Keratinocyte (primary cell): ENCODE measurements around the gene ZNF576. TPM values are rescaled to one million over a fixed set of nuclear protein-coding genes. Genes with fewer than 3 reads are reported as not detected.

ENCODE experiments used
- DNase-seq: peaks from one replicate; pipeline ENCODE4 v3.0.0-alpha.2; 2011; ENCODE audit warnings: low read depth, missing footprints, low spot score
- FAIRE-seq: peaks from 2 replicates; lab custom pipeline; 2011; peaks lifted over from hg19 to GRCh38; lab: Jason Lieb, UNC
- H2AFZ ChIP-seq: 2 replicates; pipeline ENCODE4 v1.6.0; 2012; ENCODE audit warnings: low read length, control low read depth, inconsistent platforms; ENCODE audit not compliant: control insufficient read depth
- H3K27ac ChIP-seq: 2 replicates; pipeline ENCODE4 v1.5.1; 2011; ENCODE audit warnings: low read length; ENCODE audit not compliant: control insufficient read depth, insufficient read depth
- H3K27me3 ChIP-seq: 3 replicates; pipeline ENCODE4 v1.6.0; 2011; ENCODE audit warnings: low read length; ENCODE audit not compliant: control insufficient read depth, insufficient read depth; ENCODE audit errors: extremely low read depth
- H3K36me3 ChIP-seq, 2 experiments: 2 replicates in 1 of 2; 3 replicates in 1 of 2; pipeline ENCODE4 v1.5.1; 2011; ENCODE audit warnings: low read length in 2 of 2, mild to moderate bottlenecking in 1 of 2; ENCODE audit not compliant: control insufficient read depth in 2 of 2, insufficient read depth in 2 of 2; ENCODE audit errors: extremely low read depth in 1 of 2
- H3K4me1 ChIP-seq: 3 replicates; pipeline ENCODE4 v1.5.1; 2011; ENCODE audit warnings: low read length; ENCODE audit not compliant: control insufficient read depth, insufficient read depth; ENCODE audit errors: extremely low read depth
- H3K4me2 ChIP-seq: 3 replicates; pipeline ENCODE4 v1.6.0; 2011; ENCODE audit warnings: low read depth, low read length; ENCODE audit not compliant: control insufficient read depth, insufficient read depth; ENCODE audit errors: extremely low read depth
- H3K4me3 ChIP-seq, 3 experiments: fragments of 200-600 bp in 1 of 3; sonication (generic) in 1 of 3; 2 replicates in 2 of 3; 3 replicates in 1 of 3; pipeline ENCODE4 v1.5.1; 2011 to 2016; ENCODE audit warnings: low read length in 3 of 3, mild to moderate bottlenecking in 3 of 3, control low read depth in 2 of 3, inconsistent platforms in 1 of 3, low read depth in 1 of 3, mixed read lengths in 1 of 3, mixed run types in 1 of 3, moderate library complexity in 1 of 3; ENCODE audit not compliant: control insufficient read depth in 2 of 3, insufficient read depth in 2 of 3; ENCODE audit errors: extremely low read depth in 1 of 3
- H3K79me2 ChIP-seq: 2 replicates; pipeline ENCODE4 v1.6.0; 2012; ENCODE audit warnings: low read length; ENCODE audit not compliant: control insufficient read depth, insufficient read depth
- H3K9ac ChIP-seq: 3 replicates; pipeline ENCODE4 v1.6.0; 2011; ENCODE audit warnings: low read length; ENCODE audit not compliant: control insufficient read depth, insufficient read depth; ENCODE audit errors: extremely low read depth
- H3K9me1 ChIP-seq: 3 replicates; pipeline ENCODE4 v1.6.0; 2011; ENCODE audit warnings: low read length; ENCODE audit not compliant: control insufficient read depth, insufficient read depth; ENCODE audit errors: extremely low read depth
- H3K9me3 ChIP-seq: 2 replicates; pipeline ENCODE4 v1.5.1; 2012; ENCODE audit warnings: low read depth, low read length; ENCODE audit not compliant: control insufficient read depth
- H4K20me1 ChIP-seq: 3 replicates; pipeline ENCODE4 v1.6.0; 2011; ENCODE audit warnings: low read length; ENCODE audit not compliant: control insufficient read depth, insufficient read depth; ENCODE audit errors: extremely low read depth
- EZH2 ChIP-seq: IDR thresholded peaks from one replicate; pipeline ENCODE4 v1.6.1; 2012; ENCODE audit warnings: inconsistent platforms, mild to moderate bottlenecking, low read length, moderate library complexity
- dilution Hi-C: fragments of 300-500 bp; cut with MboI; formaldehyde crosslinking; loops from one replicate; pipeline ENCODE4 v1.7.0; 2020; ENCODE audit warnings: low sequenced_read_pairs; ENCODE audit not compliant: extremely low pct_ligation_motif_present
- polyA plus RNA-seq, 5 experiments: library from polyadenylated mRNA; depleted of rRNA in 3 of 5; stranded (reverse) in 3 of 5; stranded (forward) in 1 of 5; unstranded in 1 of 5; fragments of >200 nt; gene quantifications; 1 replicate in 1 of 5; 2 replicates in 3 of 5; 3 replicates in 1 of 5; pipeline versions ENCODE4 v1.2.1 to v1.2.3, GENCODE V29; 2011 to 2012; ENCODE audit warnings: missing spikeins in 2 of 5, low read depth in 1 of 5, low replicate concordance in 1 of 5
- TF ChIP-seq, protein P1 (sequence below), 3 experiments: IDR thresholded peaks in 1 of 3; conservative IDR thresholded peaks in 1 of 3; optimal IDR thresholded peaks in 1 of 3; 2 replicates in 2 of 3; 3 replicates in 1 of 3; pipeline versions ENCODE3 to v1.5.1; 2011; ENCODE audit warnings: low read length in 3 of 3, mild to moderate bottlenecking in 3 of 3, moderate library complexity in 2 of 3, control low read depth in 1 of 3, inconsistent platforms in 1 of 3; ENCODE audit not compliant: insufficient read depth in 2 of 3; ENCODE audit errors: extremely low read depth in 1 of 3

Gene ZNF576
- polyA plus RNA-seq, 1 donor (not counting 4 experiments of a cell fraction or from before 2014, with no cell fraction given), result 6.4 TPM

GRCh38 chr19:43623889-43624670 lies 27.7 kb downstream of the ZNF576 start:
- Histone ChIP-seq H4K20me1 (no peaks in the 10 kb centered on the region), H3K36me3 (no peaks in the 10 kb centered on the region), H3K4me3 (no peak overlapping the region), H3K79me2 (no peaks in the 10 kb centered on the region), H3K9me3 (no peaks in the 10 kb centered on the region), H3K4me2 (peak overlapping the region; percentile 62), H3K4me1 (peaks cover 16% of the 10 kb centered on the region), H3K27ac (no peak overlapping the region), H3K27me3 (no peaks in the 10 kb centered on the region), H3K9ac (no peak overlapping the region), H2AFZ (no peak overlapping the region), H3K9me1 (no peaks in the 10 kb centered on the region)
- dilution Hi-C loops, result no loop called here
- no peak for FAIRE-seq
- DNase-seq, result no peak
- TF ChIP-seq, protein P1, sequence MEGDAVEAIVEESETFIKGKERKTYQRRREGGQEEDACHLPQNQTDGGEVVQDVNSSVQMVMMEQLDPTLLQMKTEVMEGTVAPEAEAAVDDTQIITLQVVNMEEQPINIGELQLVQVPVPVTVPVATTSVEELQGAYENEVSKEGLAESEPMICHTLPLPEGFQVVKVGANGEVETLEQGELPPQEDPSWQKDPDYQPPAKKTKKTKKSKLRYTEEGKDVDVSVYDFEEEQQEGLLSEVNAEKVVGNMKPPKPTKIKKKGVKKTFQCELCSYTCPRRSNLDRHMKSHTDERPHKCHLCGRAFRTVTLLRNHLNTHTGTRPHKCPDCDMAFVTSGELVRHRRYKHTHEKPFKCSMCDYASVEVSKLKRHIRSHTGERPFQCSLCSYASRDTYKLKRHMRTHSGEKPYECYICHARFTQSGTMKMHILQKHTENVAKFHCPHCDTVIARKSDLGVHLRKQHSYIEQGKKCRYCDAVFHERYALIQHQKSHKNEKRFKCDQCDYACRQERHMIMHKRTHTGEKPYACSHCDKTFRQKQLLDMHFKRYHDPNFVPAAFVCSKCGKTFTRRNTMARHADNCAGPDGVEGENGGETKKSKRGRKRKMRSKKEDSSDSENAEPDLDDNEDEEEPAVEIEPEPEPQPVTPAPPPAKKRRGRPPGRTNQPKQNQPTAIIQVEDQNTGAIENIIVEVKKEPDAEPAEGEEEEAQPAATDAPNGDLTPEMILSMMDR (optimal IDR thresholded peaks at IDR 0.05 in 1 of 3, IDR thresholded peaks at IDR 0.05 in 1 of 3, conservative IDR thresholded peaks at IDR 0.05 in 1 of 3; ENCODE audit: extremely low read depth in 1 of 3, insufficient read depth in 2 of 3, low read length in 3 of 3), result no peak
- no peak for TF ChIP-seq EZH2

DNA sequence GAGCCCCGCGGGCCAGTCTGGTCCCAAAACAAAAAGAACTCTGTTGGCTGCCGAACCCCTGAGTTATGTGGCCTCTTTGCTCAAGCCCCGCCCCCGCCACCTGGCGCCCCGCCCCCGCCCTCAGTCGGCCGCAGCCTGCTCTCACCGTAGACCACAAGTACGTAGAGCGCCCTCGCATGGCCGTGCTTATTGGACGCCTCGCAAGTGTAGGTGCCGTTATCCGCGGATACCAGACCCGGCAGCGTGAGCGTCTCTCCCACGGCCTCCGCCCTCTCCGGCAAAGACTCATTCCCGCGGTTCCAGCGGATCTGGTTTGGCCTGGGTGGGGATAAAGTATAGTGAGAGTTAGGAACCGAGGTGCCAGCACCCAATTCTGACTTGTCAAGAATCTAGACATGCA lies 28.5 kb downstream of the ZNF576 start:
- no peaks in the 10 kb centered on the region for H3K27me3 ChIP-seq
- peak; percentile 57 for FAIRE-seq

More for the DNA sequence above, 28.5 kb downstream of the ZNF576 start:
- Histone ChIP-seq H4K20me1 (no peaks in the 10 kb centered on the region), H3K27ac (no peak overlapping the region), H3K9me1 (no peaks in the 10 kb centered on the region), H3K36me3 (no peaks in the 10 kb centered on the region), H3K4me2 (peak overlapping the region; percentile 67), H2AFZ (peak overlapping the region; percentile 62), H3K4me1 (peaks cover 14% of the 10 kb centered on the region), H3K79me2 (no peaks in the 10 kb centered on the region), H3K4me3 (peak overlapping the region in 1 of 3 experiments; percentile 34), H3K9ac (no peak overlapping the region), H3K9me3 (no peaks in the 10 kb centered on the region)
- DNase-seq, result peak; percentile 66
- TF ChIP-seq, protein P1 (optimal IDR thresholded peaks at IDR 0.05 in 1 of 3, IDR thresholded peaks at IDR 0.05 in 1 of 3, conservative IDR thresholded peaks at IDR 0.05 in 1 of 3; ENCODE audit: extremely low read depth in 1 of 3, insufficient read depth in 2 of 3, low read length in 3 of 3), result peak; percentile 26 to 94 (median 68)
- TF ChIP-seq EZH2, result no peak
- dilution Hi-C loops, result no loop called here
